Glutamatergic neuron (in vitro differentiated cells): ENCODE measurements around the gene ULK4. TPM values are rescaled to one million over a fixed set of nuclear protein-coding genes. Genes with fewer than 3 reads are reported as not detected.

ENCODE experiments used
- DNase-seq: peaks from one replicate; pipeline ENCODE4 v3.0.0; 2022
- H3K27ac Mint-ChIP-seq: one replicate; pipeline ENCODE4 v1.8.0; 2020; ENCODE audit warnings: mild to moderate bottlenecking, mixed read lengths, inconsistent platforms; ENCODE audit not compliant: unreplicated experiment
- H3K27me3 Mint-ChIP-seq: one replicate; pipeline ENCODE4 v1.8.0; 2020; ENCODE audit warnings: mild to moderate bottlenecking, moderate library complexity, mixed read lengths, inconsistent platforms; ENCODE audit not compliant: unreplicated experiment
- H3K36me3 Mint-ChIP-seq: one replicate; pipeline ENCODE4 v1.8.0; 2020; ENCODE audit warnings: mild to moderate bottlenecking, mixed read lengths, inconsistent platforms; ENCODE audit not compliant: unreplicated experiment
- H3K4me1 Mint-ChIP-seq: one replicate; pipeline ENCODE4 v1.8.0; 2020; ENCODE audit warnings: mild to moderate bottlenecking, low read depth, mixed read lengths, inconsistent platforms; ENCODE audit not compliant: unreplicated experiment
- H3K4me3 Mint-ChIP-seq: one replicate; pipeline ENCODE4 v1.8.0; 2020; ENCODE audit warnings: mild to moderate bottlenecking, mixed read lengths, inconsistent platforms; ENCODE audit not compliant: unreplicated experiment
- H3K9me3 Mint-ChIP-seq: one replicate; pipeline ENCODE4 v1.8.0; 2020; ENCODE audit warnings: mild to moderate bottlenecking, moderate library complexity, mixed read lengths, inconsistent platforms; ENCODE audit not compliant: unreplicated experiment
- total RNA-seq: library from RNA; stranded (reverse); fragmentation: NEBNext Ultra II Directional; extraction: Animal tissue kit (Norgen Biotek cat#: 25700); gene quantifications from one replicate; pipeline ENCODE4 v1.2.1, GENCODE V29; 2021; ENCODE audit not compliant: unreplicated experiment
- TF ChIP-seq, protein P1 (sequence below): fragments of 200-600 bp; sonication (generic); IDR thresholded peaks from one replicate; pipeline ENCODE4 v1.5.0; 2021; ENCODE audit not compliant: partially characterized antibody, unreplicated experiment

The ULK4 gene
- total RNA-seq, 1 donor from 2014 or later, result 9.7 TPM

DNA sequence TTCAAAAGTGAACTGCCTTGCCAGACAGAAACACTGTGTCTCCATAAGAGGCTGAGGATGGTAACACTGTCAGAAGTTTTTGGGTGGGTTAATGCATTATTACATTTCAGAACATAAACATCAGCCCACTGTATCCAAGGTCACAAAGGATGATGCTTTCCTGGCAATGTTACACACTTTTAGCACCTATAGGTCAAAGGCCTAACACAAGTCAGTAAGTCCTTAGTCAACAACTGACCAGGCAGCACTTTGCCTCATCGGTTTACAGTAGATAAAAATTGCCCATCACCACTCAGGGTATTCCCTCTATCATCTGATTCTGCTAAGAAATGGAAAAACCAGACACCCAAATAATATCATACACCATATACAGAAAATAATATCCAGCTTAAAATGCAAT is 664.2 kb downstream of the ULK4 start:
- H3K4me3 Mint-ChIP-seq, result no peak overlapping the region
- H3K27ac Mint-ChIP-seq, result no peak overlapping the region
- H3K4me1 Mint-ChIP-seq, result peaks cover 6% of the 10 kb centered on the region
- TF ChIP-seq, protein P1, sequence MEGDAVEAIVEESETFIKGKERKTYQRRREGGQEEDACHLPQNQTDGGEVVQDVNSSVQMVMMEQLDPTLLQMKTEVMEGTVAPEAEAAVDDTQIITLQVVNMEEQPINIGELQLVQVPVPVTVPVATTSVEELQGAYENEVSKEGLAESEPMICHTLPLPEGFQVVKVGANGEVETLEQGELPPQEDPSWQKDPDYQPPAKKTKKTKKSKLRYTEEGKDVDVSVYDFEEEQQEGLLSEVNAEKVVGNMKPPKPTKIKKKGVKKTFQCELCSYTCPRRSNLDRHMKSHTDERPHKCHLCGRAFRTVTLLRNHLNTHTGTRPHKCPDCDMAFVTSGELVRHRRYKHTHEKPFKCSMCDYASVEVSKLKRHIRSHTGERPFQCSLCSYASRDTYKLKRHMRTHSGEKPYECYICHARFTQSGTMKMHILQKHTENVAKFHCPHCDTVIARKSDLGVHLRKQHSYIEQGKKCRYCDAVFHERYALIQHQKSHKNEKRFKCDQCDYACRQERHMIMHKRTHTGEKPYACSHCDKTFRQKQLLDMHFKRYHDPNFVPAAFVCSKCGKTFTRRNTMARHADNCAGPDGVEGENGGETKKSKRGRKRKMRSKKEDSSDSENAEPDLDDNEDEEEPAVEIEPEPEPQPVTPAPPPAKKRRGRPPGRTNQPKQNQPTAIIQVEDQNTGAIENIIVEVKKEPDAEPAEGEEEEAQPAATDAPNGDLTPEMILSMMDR, result no peak
- peaks cover 3% of the 10 kb centered on the region for H3K27me3 Mint-ChIP-seq
- no peaks in the 10 kb centered on the region for H3K9me3 Mint-ChIP-seq
- no peaks in the 10 kb centered on the region for H3K36me3 Mint-ChIP-seq
- no peak for DNase-seq

DNA sequence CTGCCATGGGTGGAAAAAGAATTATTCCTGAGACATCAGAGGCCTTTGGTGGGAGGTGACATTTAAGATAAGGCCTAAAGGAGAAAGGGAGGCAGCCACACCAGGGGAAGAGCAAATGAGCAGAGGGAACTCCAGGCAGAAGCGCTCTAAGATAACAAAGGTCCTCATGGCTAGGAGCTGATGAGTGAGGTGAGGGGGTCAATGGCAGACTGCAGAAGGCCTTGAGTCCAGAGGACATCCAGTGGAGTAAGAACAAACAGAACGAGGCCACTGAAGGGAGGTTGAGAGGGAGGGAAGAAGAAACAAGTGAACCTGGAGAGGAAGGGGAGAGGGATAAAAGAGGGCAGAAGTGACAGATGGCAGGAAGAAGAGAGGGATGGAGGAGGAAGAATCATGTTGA is 665.3 kb downstream of the ULK4 start:
- peaks cover 6% of the 10 kb centered on the region for H3K4me1 Mint-ChIP-seq
- H3K4me3 Mint-ChIP-seq, result no peak overlapping the region
- DNase-seq, result no peak
- TF ChIP-seq, protein P1, result no peak
- H3K27ac Mint-ChIP-seq, result no peak overlapping the region
- H3K9me3 Mint-ChIP-seq, result no peaks in the 10 kb centered on the region
- no peaks in the 10 kb centered on the region for H3K36me3 Mint-ChIP-seq
- peaks cover 3% of the 10 kb centered on the region for H3K27me3 Mint-ChIP-seq

DNA sequence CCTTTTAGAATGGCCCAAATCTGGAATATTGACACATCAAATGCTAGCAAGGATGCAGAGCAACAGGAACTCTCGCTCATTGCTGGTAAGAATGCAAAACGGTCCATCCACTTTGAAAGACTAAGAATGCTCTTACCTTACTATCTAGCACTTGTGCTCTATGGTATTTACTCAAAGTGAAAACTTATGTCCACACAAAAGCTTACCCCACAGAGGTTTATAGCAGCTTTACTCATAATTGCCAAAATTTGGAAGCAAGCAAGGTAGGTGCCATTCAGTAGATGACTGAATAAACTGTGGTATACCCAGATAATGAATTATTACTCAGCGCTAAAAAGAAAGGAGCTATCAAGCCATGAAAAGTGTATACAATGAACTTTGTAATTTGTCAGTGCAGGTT is 666.2 kb downstream of the ULK4 start:
- no peak for DNase-seq
- Mint-ChIP-seq H3K27me3 (peaks cover 3% of the 10 kb centered on the region), H3K4me1 (peaks cover 5% of the 10 kb centered on the region), H3K9me3 (no peaks in the 10 kb centered on the region), H3K4me3 (no peak overlapping the region), H3K36me3 (no peaks in the 10 kb centered on the region), H3K27ac (no peak overlapping the region)
- TF ChIP-seq, protein P1, result peak; percentile 18

DNA sequence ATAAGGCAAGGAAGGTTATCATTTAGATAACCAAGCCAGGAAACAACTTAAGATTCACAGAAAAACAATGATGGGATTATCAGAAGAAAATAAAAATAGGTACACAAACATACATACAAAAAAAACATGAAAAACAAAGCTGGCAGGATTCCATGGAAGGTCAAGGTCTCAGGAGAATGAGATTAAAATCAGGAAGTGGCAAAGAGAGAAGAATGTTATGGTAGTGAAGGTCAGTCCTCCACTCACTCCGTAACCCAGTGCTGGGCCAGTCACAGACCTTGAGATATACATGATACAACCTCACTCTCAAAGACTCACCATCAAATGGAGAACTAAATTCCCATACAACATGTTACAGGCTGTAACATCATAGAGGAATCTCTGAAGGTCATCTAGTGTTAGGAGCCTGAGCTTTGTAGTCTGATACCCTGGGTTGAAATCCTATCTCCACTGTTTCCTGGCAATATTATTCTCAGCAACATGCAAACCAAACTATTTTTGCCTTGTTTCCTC is 668.7 kb downstream of the ULK4 start:
- Mint-ChIP-seq H3K27me3 (peaks cover 3% of the 10 kb centered on the region), H3K4me1 (peaks cover 9% of the 10 kb centered on the region), H3K36me3 (no peaks in the 10 kb centered on the region), H3K4me3 (no peak overlapping the region), H3K9me3 (no peaks in the 10 kb centered on the region), H3K27ac (no peak overlapping the region)
- no peak for DNase-seq
- TF ChIP-seq, protein P1, result no peak

DNA sequence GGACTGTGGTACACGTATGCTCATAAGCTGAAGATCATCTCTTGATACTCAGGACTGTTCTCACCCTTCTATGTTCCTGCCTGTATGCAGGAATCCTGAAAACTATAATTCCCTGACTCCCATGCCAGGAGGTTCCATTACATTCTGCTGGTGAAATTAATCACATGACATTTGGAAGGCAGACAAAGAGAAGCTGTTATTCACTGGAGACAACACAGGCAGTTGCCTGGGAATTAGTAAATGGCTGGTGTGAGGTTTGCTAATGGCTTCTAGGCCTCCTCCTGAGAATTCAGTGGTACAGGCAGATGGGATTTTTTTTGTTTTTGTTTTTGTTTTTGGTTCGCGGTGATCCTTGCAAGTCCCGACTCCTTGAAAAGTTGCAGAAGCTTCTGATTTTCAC is 671.2 kb downstream of the ULK4 start:
- Mint-ChIP-seq H3K36me3 (no peaks in the 10 kb centered on the region), H3K9me3 (no peaks in the 10 kb centered on the region)
- DNase-seq, result no peak

More for the DNA sequence above, 671.2 kb downstream of the ULK4 start:
- Mint-ChIP-seq H3K4me3 (peak overlapping the region; percentile 3), H3K27me3 (no peaks in the 10 kb centered on the region), H3K27ac (peak overlapping the region; percentile 83), H3K4me1 (peaks cover 25% of the 10 kb centered on the region)
- TF ChIP-seq, protein P1, result no peak
